HG03469 (cell line): ENCODE measurements around the gene HNRNPA1L2.
"Not testable (repeated sequence)": the region's sequence is repeated elsewhere in the genome, so short reads cannot be mapped to it uniquely, and the experiment has no call there.

Source experiments
- ATAC-seq: cut with Tn5 transposase; IDR thresholded peaks from one replicate; pipeline ENCODE4 v1.9.1; 2021; ENCODE audit warnings: mild to moderate bottlenecking, moderate library complexity, moderate number of reproducible peaks; ENCODE audit not compliant: unreplicated experiment

Gene HNRNPA1L2

DNA sequence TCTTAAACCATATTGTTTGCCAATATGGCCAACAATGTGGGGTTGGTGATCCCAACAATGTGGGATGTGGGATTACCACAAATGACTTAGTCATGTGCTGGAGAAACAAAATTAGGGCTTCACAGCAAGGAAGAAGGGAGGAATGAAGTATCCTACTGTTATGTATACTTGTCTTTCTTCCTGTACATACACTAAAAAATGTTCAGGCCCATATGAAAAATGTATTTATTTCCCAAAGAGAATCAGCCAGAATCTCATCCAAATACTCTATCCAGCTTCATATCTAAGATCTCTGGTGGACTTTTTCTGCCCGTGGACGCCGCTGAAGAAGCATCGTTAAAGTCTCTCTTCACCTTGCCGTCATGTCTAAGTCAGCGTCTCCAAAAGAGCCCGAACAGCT lies at the start of gene HNRNPA1L2:
Gene HNRNPA1L2 (plus strand): TSS at position 301 of the 400 bp plus-strand sequence. CDS start 62 bp downstream, at position 363.
- ATAC-seq = no peak

DNA sequence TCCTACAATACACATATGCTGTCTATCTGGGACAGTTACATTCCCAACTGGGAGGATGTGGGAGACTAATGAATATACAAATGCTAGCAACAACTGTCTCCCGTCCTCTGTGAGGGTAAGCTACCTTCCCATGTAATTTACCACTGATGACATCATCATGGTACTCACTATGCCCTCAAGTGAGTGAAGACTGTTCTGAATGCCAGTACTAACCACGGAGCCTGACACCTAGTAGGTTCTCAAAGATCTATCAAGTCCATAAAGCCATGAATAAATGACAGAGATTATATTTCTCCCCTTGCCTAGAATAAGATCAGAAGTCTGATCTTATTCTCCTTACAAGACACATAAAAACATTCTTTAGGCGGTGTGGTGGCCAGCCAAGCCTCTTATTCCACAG lies 49.1 kb upstream of the HNRNPA1L2 start:
- ATAC-seq = not testable (repeated sequence)

DNA sequence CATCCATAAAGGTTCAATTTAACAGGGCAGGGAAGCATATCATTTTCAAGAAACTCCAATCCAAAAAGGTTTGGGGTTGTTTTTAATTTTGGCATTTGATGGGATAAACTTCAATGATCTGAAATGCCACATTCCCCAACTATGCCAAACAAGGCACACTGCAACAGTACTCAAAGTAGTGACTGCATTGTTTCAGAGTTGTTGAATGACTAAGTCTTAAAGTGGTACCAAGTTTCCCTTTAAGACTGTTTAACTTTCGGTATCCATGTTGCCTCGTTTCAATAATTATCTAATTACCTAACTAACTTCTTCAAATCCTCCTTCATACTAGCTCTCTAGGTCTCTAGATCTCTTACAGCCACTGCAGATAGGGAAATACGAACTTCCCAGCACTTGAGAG lies 48.4 kb upstream of the HNRNPA1L2 start:
- not testable (repeated sequence) for ATAC-seq

DNA sequence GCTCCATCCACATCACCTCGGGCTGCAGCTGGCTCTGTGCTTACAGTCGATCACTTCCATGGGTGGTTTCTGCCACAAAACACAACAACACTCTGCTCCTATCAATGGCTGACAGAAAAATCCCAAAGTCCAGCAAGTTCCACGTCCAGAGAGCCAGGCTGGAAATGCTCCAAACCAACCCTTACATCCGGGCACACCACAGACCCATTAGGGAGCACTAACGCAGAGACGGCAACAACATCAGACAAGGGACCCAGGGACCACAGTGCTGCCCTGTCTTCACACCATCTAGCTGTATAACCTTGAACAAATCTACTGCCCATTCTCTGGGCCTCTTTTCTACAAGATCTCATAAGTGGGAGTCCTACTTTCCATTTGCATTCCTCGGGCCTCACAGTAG lies 47.9 kb upstream of the HNRNPA1L2 start:
- not testable (repeated sequence) for ATAC-seq

DNA sequence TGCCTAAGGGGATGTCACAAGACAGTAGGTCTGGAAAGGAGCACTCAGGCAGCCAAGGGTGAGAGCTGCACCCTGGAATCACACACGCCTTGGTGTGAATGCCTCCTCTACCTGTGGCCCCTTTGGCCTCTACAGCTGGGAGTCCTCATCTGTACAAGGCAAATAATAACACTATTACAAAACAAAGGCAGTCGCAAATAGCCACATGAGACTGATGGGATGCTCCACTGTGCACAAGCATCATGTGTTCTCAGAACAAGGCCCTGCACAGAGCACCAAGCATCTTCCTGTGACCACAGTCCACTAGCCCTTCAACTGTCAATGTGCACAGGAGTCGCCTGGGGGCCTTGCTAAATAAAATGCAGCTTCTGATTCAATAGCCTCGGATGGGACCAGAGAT lies 44.6 kb upstream of the HNRNPA1L2 start:
- no peak for ATAC-seq

DNA sequence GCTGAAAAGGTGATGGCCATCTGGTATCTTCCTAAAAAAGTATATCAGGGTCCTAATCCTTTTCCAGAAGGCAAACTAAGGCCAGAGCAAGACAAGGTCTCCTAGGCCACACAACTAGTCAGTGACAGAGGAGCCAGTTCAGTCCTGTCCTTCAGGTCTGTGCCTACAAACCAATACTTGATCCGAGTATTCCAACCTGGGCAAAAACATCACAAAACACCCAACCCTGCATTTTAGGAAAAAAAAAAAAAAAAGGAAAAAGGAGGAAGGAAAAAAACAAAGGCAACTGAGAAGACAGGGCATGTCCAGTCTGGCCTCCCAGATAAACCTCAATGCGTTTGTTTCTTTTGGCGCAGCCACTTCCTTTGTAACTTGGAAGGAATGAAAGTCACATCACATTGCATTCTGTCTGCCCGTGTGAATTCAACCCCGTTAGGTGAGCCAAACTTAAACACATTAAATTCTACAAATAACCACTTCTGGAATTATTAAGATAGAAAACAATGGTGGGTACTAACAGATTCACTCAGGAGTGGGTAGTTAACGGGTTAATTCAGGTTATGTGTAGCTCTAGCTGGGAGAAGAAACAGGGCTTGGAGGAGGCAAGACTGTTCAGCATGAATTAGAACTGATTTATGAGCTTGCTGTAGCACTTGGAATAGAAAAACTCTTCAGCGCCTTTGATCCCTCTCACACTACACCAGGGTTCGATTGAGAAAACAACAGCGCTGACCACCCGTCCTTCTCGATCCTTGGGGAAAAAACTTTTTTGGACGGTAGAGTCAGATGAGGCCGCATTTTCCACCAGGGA lies 43.0 kb upstream of the HNRNPA1L2 start:
- ATAC-seq = no peak

- no peak for ATAC-seq
Observed at GRCh38 chr13:52599848-52600603, 42.2 kb upstream of the HNRNPA1L2 start.

DNA sequence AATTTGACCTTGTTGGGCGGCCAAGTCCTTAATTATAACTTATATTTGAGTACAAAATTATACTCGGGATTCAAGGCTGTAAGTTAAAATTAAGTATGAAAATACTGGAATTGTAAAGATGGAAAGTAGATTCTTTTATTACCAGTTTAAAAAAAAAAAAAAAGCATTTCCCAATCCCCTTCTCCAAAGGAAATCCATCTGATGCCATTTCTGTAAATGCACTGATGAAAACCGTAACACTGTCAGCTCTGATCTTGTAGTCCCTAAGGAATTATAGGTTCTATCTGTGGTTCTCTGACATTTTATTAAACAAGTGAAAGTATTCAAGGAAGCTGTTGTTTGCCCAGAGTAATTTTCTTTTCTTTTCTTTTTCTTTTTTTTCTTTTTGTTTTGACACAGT lies 41.6 kb upstream of the HNRNPA1L2 start:
- no peak for ATAC-seq

DNA sequence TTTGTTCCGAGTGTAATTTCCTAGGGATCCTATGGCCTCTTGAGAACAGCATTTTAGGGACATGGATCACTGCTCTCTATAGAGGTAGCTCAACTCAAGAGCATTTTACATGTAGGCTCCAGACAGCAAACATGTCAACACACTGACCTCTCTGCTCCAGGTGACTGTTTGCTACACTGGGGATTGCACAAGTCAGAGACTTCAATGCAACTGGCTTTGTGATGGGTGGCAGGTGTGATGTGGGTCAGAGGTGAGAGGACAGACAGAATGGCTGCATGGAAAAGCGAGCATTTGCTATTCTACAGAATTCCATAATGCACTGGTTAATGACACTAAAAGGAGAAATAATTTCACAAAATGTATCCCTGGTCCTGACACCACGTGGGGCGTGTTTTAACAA lies 38.9 kb upstream of the HNRNPA1L2 start:
- ATAC-seq = not testable (repeated sequence)

DNA sequence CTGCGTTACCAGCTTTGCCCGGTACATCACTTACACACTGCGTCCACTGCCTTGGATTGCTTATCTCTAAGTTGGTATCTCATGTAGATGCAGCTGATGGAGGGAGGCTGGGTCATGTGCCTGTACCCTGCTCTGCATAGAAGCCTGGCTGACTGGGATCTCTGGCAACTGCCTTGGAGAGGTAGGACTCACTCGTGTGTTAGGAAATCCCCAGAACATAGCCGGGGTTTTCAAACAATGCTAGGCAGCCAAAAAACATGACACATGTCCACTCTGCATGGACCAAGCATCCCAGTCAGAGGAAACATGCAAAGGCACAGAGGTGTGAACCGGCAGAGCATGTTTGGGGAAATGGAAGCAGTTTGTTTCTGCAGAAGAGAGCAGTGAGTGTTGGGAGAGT lies 36.1 kb upstream of the HNRNPA1L2 start:
- ATAC-seq = not testable (repeated sequence)

DNA sequence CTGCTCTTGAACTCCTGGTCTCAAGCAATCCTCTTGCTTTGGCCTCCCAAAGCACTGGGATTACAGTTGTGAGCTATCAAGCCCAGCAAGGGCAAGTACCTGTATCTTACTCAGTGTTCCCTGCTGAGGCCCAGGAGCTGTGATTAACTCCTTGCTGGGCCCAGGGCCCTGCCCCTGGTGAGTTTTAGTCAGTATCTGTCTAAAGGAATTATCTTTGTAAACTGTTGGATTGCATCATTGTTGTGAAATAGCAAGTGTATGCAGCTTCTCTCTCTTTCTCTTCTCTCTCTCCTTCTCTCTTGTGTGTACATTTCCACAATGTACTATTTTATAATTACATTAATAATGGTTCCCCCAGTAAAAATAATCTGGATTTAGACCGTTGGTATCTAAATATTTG lies 35.4 kb upstream of the HNRNPA1L2 start:
- not testable (repeated sequence) for ATAC-seq

DNA sequence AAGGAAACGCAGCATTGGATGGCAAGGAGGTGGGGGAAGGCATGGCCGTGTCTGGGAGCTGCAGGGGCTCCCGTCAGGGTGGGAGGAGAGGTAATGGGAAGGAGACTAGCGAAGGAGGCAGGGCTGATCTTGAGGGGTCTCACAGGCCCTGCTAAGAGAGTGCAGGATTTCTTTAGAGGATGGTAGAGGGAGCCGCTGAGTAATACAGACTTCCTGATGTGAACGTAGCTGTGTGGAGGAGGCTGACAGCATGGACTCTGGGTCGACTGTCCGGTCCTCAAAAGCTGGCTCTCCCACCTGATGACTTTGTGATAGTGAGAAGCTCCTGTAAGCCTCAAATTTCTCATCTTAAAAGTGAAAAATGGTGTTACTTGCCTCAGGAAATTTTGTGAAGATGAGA lies 34.0 kb upstream of the HNRNPA1L2 start:
- not testable (repeated sequence) for ATAC-seq

DNA sequence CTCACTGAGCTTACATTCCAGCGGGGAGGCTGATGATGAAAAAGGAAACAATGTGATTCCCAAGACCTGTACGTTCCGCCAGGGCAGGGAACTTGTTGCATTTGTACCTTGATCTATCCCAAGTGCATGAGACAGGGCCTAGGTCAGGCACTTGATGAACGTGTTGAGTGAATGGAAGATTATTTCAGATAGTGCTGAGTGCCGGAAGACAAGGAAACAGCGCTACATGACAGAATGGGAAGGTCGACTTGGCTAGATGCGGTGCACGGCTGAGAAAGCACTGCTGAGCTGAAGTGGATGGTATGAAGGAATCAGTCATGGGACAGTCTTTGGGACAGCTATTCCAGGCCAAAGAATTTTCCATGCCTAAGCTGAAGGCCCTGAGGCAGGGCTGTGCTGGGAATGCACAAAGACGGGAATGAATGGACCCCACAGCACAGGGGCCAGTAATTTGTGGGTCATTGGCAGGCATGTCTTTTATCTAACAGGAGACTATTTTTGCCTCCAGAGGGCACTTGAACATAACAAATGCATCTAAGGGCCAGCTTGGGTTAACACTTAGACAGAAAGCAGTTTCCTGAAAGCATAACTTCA lies 33.1 kb upstream of the HNRNPA1L2 start:
- ATAC-seq = peak; percentile 60

- not testable (repeated sequence) for ATAC-seq
Observed at GRCh38 chr13:52610158-52610557, 32.1 kb upstream of the HNRNPA1L2 start.

- ATAC-seq = no peak
Observed at GRCh38 chr13:52615134-52615801, 27.0 kb upstream of the HNRNPA1L2 start.

- no peak for ATAC-seq
Observed at GRCh38 chr13:52615812-52616211, 26.4 kb upstream of the HNRNPA1L2 start.

GRCh38 chr13:52617070-52618060 lies 24.9 kb upstream of the HNRNPA1L2 start:
- ATAC-seq = peak; percentile 92

DNA sequence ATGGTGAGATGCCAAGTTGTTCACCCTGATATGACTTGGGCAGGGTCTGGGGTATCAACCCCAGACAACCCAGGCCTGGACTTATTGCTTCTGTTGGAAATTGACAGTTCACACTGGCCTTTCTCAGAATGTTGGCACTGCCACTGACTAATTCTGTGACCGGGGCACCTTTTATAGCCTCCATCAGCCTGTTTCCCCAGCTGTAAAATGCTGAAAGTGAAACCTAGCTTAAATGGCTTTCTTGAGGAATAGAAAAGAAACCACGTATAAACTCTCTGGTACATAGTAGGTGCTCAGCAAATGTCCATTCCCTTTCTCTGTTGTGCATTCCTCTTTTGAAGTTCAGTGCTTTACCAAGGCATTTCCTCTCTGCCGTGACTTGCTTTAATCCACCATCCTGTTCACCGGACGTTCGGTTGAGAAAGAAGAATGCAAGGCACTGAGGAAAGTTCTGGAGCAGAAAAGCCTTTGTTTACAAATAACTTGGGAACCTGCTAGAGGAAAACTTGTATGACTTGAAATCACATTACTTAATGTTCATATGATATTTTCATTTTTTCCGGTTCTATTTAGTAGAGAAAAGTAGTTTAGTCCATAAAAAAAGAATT lies 11.0 kb upstream of the HNRNPA1L2 start:
- ATAC-seq = not testable (repeated sequence)

DNA sequence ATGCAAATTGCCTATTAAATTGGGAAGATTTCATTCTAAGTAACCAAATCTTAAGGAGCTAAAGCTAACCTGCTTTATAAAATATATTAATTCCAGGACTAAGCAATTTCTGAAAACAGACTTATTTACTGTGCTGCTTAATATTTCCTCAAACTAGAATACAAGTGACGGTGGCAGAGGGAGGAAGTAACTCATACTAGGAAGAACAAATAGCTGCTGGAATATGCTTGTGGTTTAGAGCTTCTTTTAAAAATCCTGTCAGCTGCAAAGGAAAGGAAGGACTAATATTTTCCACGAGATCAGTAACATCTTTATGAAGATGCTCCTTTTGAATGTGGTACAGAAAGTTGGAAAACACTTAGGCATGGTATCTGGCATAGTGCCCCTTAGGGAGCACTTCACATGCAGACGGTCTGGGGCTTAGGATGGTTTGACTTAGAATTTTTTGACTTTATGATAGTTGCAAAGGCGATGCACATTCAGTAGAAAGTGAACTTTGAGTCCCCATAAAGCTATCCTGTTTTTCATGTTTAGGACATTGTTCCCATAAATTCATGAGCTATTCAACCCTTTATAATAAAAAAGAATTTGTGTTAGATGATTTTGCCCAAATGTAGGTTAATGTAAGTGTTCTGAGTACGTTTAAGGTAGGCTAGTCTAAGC lies 3.4 kb upstream of the HNRNPA1L2 start:
- no peak for ATAC-seq
